IMR-90 (cell line): Measurements from ENCODE around the gene FBXW5. TPM values are rescaled to one million over a fixed set of nuclear protein-coding genes. Genes with fewer than 3 reads are reported as not detected.
A peak's percentile ranks its signal among the peaks of the same experiment; 100 is the strongest.

Experiments
- ATAC-seq: fragments of 200-7000 bp; cut with Tn5 transposase; 2 replicates; pipeline ENCODE4 v1.9.1; 2020; ENCODE audit warnings: low read depth, mild to moderate bottlenecking, moderate library complexity
- BruUV-seq: library from RNA; stranded (reverse); fragments of 400-500 nt; replicated peaks from 2 replicates; lab custom pipeline; 2021; lab: Mats Ljungman, UMichigan
- CTCF ChIA-PET: fragments of 300-600 bp; formaldehyde crosslinking; extraction: SDS; loops from one replicate; lab custom pipeline; 2021; ENCODE audit warnings: antibody characterized with exemption; lab: Yijun Ruan, JAX
- POLR2A ChIA-PET: fragments of 300-600 bp; sonication (Branson Sonifier 250); formaldehyde crosslinking; loops from one replicate; lab custom pipeline; 2022; ENCODE audit warnings: antibody characterized with exemption; ENCODE audit not compliant: unreplicated experiment; lab: Charles Lee
- DNase-seq: peaks from one replicate; pipeline ENCODE4 v3.0.0; 2013
- H2AFZ ChIP-seq: replicated peaks from 2 replicates; pipeline ENCODE3; 2013; ENCODE audit warnings: low read length, mild to moderate bottlenecking; ENCODE audit not compliant: poor library complexity
- H2AK5ac ChIP-seq: 2 replicates; pipeline ENCODE4 v1.6.1; 2013; ENCODE audit warnings: low read depth, low read length, inconsistent platforms
- H2AK9ac ChIP-seq: replicated peaks from 2 replicates; pipeline ENCODE3; 2013; ENCODE audit warnings: mild to moderate bottlenecking, low read depth, low read length, moderate library complexity; ENCODE audit not compliant: poor library complexity
- H2BK120ac ChIP-seq: 2 replicates; pipeline ENCODE4 v1.6.1; 2013; ENCODE audit warnings: low read depth, low read length, inconsistent platforms
- H2BK15ac ChIP-seq: 3 replicates; pipeline ENCODE4 v1.6.1; 2013; ENCODE audit warnings: low read depth, low read length, inconsistent platforms
- H2BK20ac ChIP-seq: 2 replicates; pipeline ENCODE4 v1.6.1; 2013; ENCODE audit warnings: low read depth, mild to moderate bottlenecking, inconsistent platforms, low read length, moderate library complexity
- H2BK5ac ChIP-seq: 2 replicates; pipeline ENCODE4 v1.6.1; 2013; ENCODE audit warnings: mild to moderate bottlenecking, low read depth, low read length, inconsistent platforms; ENCODE audit not compliant: poor library complexity, severe bottlenecking
- H3K14ac ChIP-seq: replicated peaks from 2 replicates; pipeline ENCODE4 v1.6.1; 2013; ENCODE audit warnings: low read depth, low read length, inconsistent platforms
- H3K18ac ChIP-seq: 2 replicates; pipeline ENCODE4 v1.6.1; 2013; ENCODE audit warnings: low read depth, low read length, control low read depth
- H3K23ac ChIP-seq: 2 replicates; pipeline ENCODE4 v1.6.1; 2013; ENCODE audit warnings: low read depth, low read length, inconsistent platforms
- H3K27ac ChIP-seq: 2 replicates; pipeline ENCODE4 v1.5.1; 2013; ENCODE audit warnings: mild to moderate bottlenecking, control low read depth, low read length; ENCODE audit not compliant: insufficient read depth
- H3K27me3 ChIP-seq: 2 replicates; pipeline ENCODE4 v1.6.1; 2013; ENCODE audit warnings: low read length; ENCODE audit not compliant: control insufficient read depth, insufficient read depth
- H3K36me3 ChIP-seq: 2 replicates; pipeline ENCODE4 v1.6.1; 2013; ENCODE audit warnings: low read length, mixed read lengths; ENCODE audit not compliant: control insufficient read depth, insufficient read depth
- H3K4ac ChIP-seq: 2 replicates; pipeline ENCODE4 v1.6.1; 2013; ENCODE audit warnings: low read depth, low read length, inconsistent platforms
- H3K4me1 ChIP-seq: 2 replicates; pipeline ENCODE4 v1.6.1; 2013; ENCODE audit warnings: low read length, mixed read lengths; ENCODE audit not compliant: control insufficient read depth, insufficient read depth
- H3K4me2 ChIP-seq: 2 replicates; pipeline ENCODE4 v1.6.1; 2013; ENCODE audit warnings: low read depth, mild to moderate bottlenecking, control low read depth, low read length, moderate library complexity
- H3K4me3 ChIP-seq: 2 replicates; pipeline ENCODE4 v1.5.1; 2013; ENCODE audit warnings: low read depth, mild to moderate bottlenecking, control low read depth, low read length, moderate library complexity; ENCODE audit not compliant: insufficient read depth
- H3K56ac ChIP-seq: 2 replicates; pipeline ENCODE4 v1.6.1; 2013; ENCODE audit warnings: low read length, inconsistent platforms; ENCODE audit not compliant: insufficient read depth; ENCODE audit errors: extremely low read depth
- H3K79me1 ChIP-seq, 2 experiments: 2 replicates each; pipeline ENCODE4 v1.6.1; 2013; ENCODE audit warnings: low read length in 2 of 2, inconsistent platforms in 1 of 2, low read depth in 1 of 2
- H3K9ac ChIP-seq: 2 replicates; pipeline ENCODE4 v1.6.1; 2013; ENCODE audit warnings: low read depth, low read length, control low read depth
- H3K9me1 ChIP-seq: 2 replicates; pipeline ENCODE4 v1.6.1; 2013; ENCODE audit warnings: low read length, inconsistent platforms; ENCODE audit not compliant: insufficient read depth
- H3K9me3 ChIP-seq: 2 replicates; pipeline ENCODE4 v1.6.1; 2013; ENCODE audit warnings: low read length; ENCODE audit not compliant: control insufficient read depth, insufficient read depth
- H4K20me1 ChIP-seq: 2 replicates; pipeline ENCODE4 v1.6.1; 2013; ENCODE audit warnings: low read length, inconsistent platforms; ENCODE audit not compliant: insufficient read depth
- H4K5ac ChIP-seq: 2 replicates; pipeline ENCODE4 v1.6.1; 2013; ENCODE audit warnings: mild to moderate bottlenecking, low read depth, low read length, control low read depth
- H4K8ac ChIP-seq, 2 experiments: 2 replicates each; pipeline ENCODE4 v1.6.1; 2013; ENCODE audit warnings: low read depth in 2 of 2, low read length in 2 of 2, control low read depth in 1 of 2, inconsistent platforms in 1 of 2
- H4K91ac ChIP-seq: 2 replicates; pipeline ENCODE4 v1.6.1; 2013; ENCODE audit warnings: low read depth, low read length, inconsistent platforms; ENCODE audit not compliant: insufficient read depth
- MAFK ChIP-seq: IDR thresholded peaks from 2 replicates; pipeline ENCODE4 v1.6.1; 2012; ENCODE audit warnings: low read depth, low read length, improper control_type of control experiment
- POLR2A ChIP-seq: IDR thresholded peaks from 2 replicates; pipeline ENCODE4 v1.6.1; 2012; ENCODE audit warnings: mild to moderate bottlenecking, low read depth, low read length
- RAD21 ChIP-seq: IDR thresholded peaks from 2 replicates; pipeline ENCODE4 v1.6.1; 2012; ENCODE audit warnings: low read length, improper control_type of control experiment
- RCOR1 ChIP-seq: IDR thresholded peaks from 2 replicates; pipeline ENCODE4 v1.6.1; 2012; ENCODE audit warnings: mild to moderate bottlenecking, low read length, improper control_type of control experiment; ENCODE audit not compliant: insufficient replicate concordance
- USF2 ChIP-seq: fragments of 150-350 bp; IDR thresholded peaks from 2 replicates; pipeline ENCODE4 v1.6.1; 2017; ENCODE audit warnings: mild to moderate bottlenecking, antibody characterized with exemption, low read length, low read depth
- WGBS, 2 experiments: methylation state at CpG; one replicate each; pipeline versions ENCODE4 v1.1.5 to v1.1.7; 2013; ENCODE audit warnings: missing lambda C conversion rate in 2 of 2; ENCODE audit not compliant: insufficient read length in 1 of 2; ENCODE audit errors: extremely low coverage in 2 of 2; 5-methylcytosine and 5-hydroxymethylcytosine counted together
- dilution Hi-C: fragments of 300-500 bp; cut with HindIII; formaldehyde crosslinking; loops from one replicate; pipeline ENCODE4 v1.14.3; 2018; ENCODE audit warnings: low sequenced_read_pairs; ENCODE audit not compliant: unreplicated experiment
- in situ Hi-C: fragments of 300-500 bp; cut with MboI; formaldehyde crosslinking; loops from 3 replicates; pipeline ENCODE4 v1.14.3; 2019; ENCODE audit warnings: low sequenced_read_pairs, inconsistent platforms, mixed read lengths
- intact Hi-C: fragments of 100-400 bp; cut with micrococcal nuclease; formaldehyde crosslinking; loops from 2 replicates; pipeline ENCODE4 v1.10.0; 2022
- polyA plus RNA-seq, 3 experiments: library from polyadenylated mRNA; depleted of rRNA; stranded (reverse); fragments of >200 nt; gene quantifications; 2 replicates each; pipeline ENCODE4 v1.2.3, GENCODE V29; 2012; ENCODE audit warnings: low replicate concordance in 1 of 3
- total RNA-seq: library from RNA; depleted of rRNA; stranded (reverse); fragments of >200 nt; gene quantifications from 2 replicates; pipeline ENCODE4 v1.2.3, GENCODE V29; 2012

FBXW5 gene
- total and polyA plus RNA-seq, 2 of the 4 experiments (the other 2 are of a cell fraction), result 65.1 to 80.2 TPM

- in situ Hi-C loops, result no loop called here
- Histone ChIP-seq H3K4ac (no peak within 1 kb of the TSS), H4K20me1 (no peaks in the 10 kb centered on the region), H3K23ac (no peak within 1 kb of the TSS), H3K27me3 (peaks cover 13% of the 10 kb centered on the region; the same call in 1 of the 2 replicates), H2AK9ac (peak within 1 kb of the TSS; percentile 91), H3K4me2 (no peak within 1 kb of the TSS), H4K8ac (no peak within 1 kb of the TSS), H2BK5ac (no peak within 1 kb of the TSS), H3K18ac (no peak within 1 kb of the TSS), H3K9me1 (no peaks in the 10 kb centered on the region), H4K91ac (no peak within 1 kb of the TSS), H3K27ac (no peak within 1 kb of the TSS), H3K4me1 (no peaks in the 10 kb centered on the region; the same call in 1 of the 2 replicates), H3K36me3 (no peaks in the 10 kb centered on the region), H2BK15ac (no peak within 1 kb of the TSS), H3K4me3 (no peak within 1 kb of the TSS), H2BK20ac (no peak within 1 kb of the TSS), H3K9ac (no peak within 1 kb of the TSS), H3K9me3 (peaks cover 3% of the 10 kb centered on the region), H2BK120ac (no peak within 1 kb of the TSS), H2AFZ (no peak within 1 kb of the TSS), H4K5ac (no peak within 1 kb of the TSS), H2AK5ac (no peak within 1 kb of the TSS), H3K14ac (no peak within 1 kb of the TSS), H3K79me1 (no peaks in the 10 kb centered on the region), H3K56ac (no peak within 1 kb of the TSS)
- CTCF ChIA-PET, result no interaction called here
- no TSS peak for BruUV-seq
- DNase-seq (no peak), ATAC-seq (no peak)
- dilution Hi-C loops, result no loop called here
- POLR2A ChIA-PET, result no interaction called here
- intact Hi-C loops, result no loop called here
- WGBS, 2 experiments, result 75% methylated on average over 2 of the region's 14 CpGs; no CpG with 5 or more reads in 1 of the 2 experiments
- no peak for TF ChIP-seq RAD21
- no peak for TF ChIP-seq RCOR1
- no peak for TF ChIP-seq USF2
- TF ChIP-seq POLR2A, result no peak
- TF ChIP-seq MAFK, result no peak
Observed at GRCh38 chr9:136951541-136952320, 7.2 kb upstream of the FBXW5 start, which contains the start of gene LCN12. Gene LCN12 (plus strand): TSS chr9:136952273. CDS start chr9:136952328, 55 bp downstream.
